Smooth muscle cell (in vitro differentiated cells): ENCODE measurements around the gene SLC25A12. TPM values are rescaled to one million over a fixed set of nuclear protein-coding genes. Genes with fewer than 3 reads are reported as not detected.

Source experiments
- DNase-seq: peaks from one replicate; lab custom pipeline; 2025; ENCODE audit not compliant: unreplicated experiment; lab: John Stamatoyannopoulos, UW
- H2AFZ ChIP-seq: fragments of 200-600 bp; sonication (generic); 2 replicates; pipeline ENCODE4 v1.6.0; 2016; ENCODE audit warnings: antibody characterized with exemption, low read depth, mild to moderate bottlenecking
- H3F3A ChIP-seq: fragments of 200-600 bp; sonication (generic); 2 replicates; pipeline ENCODE4 v1.6.0; 2017; ENCODE audit warnings: antibody characterized with exemption, low read depth
- H3K27ac ChIP-seq: fragments of 200-600 bp; sonication (generic); 2 replicates; pipeline ENCODE4 v1.5.1; 2016; ENCODE audit warnings: low read depth, mild to moderate bottlenecking
- H3K27me3 ChIP-seq: fragments of 200-600 bp; sonication (generic); 2 replicates; pipeline ENCODE4 v1.6.1; 2016; ENCODE audit warnings: low read depth, mild to moderate bottlenecking
- H3K36me3 ChIP-seq: fragments of 200-600 bp; sonication (generic); 2 replicates; pipeline ENCODE4 v1.5.1; 2016; ENCODE audit warnings: low read depth
- H3K4me1 ChIP-seq: fragments of 200-600 bp; sonication (generic); 2 replicates; pipeline ENCODE4 v1.5.1; 2016; ENCODE audit warnings: low read depth
- H3K4me2 ChIP-seq: fragments of 200-600 bp; sonication (generic); 2 replicates; pipeline ENCODE4 v1.6.0; 2016; ENCODE audit warnings: mild to moderate bottlenecking
- H3K4me3 ChIP-seq: fragments of 200-600 bp; sonication (generic); 2 replicates; pipeline ENCODE4 v1.5.1; 2016; ENCODE audit warnings: mild to moderate bottlenecking
- H3K79me2 ChIP-seq: fragments of 200-600 bp; sonication (generic); 2 replicates; pipeline ENCODE4 v1.6.0; 2016; ENCODE audit warnings: low read depth, mild to moderate bottlenecking
- H3K9ac ChIP-seq: fragments of 200-600 bp; sonication (generic); 2 replicates; pipeline ENCODE4 v1.6.0; 2016; ENCODE audit warnings: low read depth
- H3K9me3 ChIP-seq: fragments of 200-600 bp; sonication (generic); replicated peaks from 2 replicates; pipeline ENCODE4 v1.5.1; 2016; ENCODE audit warnings: low read depth
- H4K20me1 ChIP-seq: fragments of 200-600 bp; sonication (generic); 2 replicates; pipeline ENCODE4 v1.6.0; 2016; ENCODE audit warnings: low read depth
- CTCF ChIP-seq: fragments of 200-600 bp; sonication (generic); IDR thresholded peaks from 2 replicates; pipeline ENCODE4 v1.5.1; 2017; ENCODE audit warnings: borderline replicate concordance, mild to moderate bottlenecking, antibody characterized with exemption; ENCODE audit not compliant: insufficient read depth, poor library complexity, severe bottlenecking
- WGBS: methylation state at CpG from one replicate; pipeline ENCODE4 v1.1.7; 2016; ENCODE audit warnings: low lambda C conversion rate; 5-methylcytosine and 5-hydroxymethylcytosine counted together
- polyA plus RNA-seq: library from polyadenylated mRNA; unstranded; fragments of >200 nt; fragmentation: Nextera tagmentation; extraction: Ambion mirVana; gene quantifications from 2 replicates; pipeline ENCODE4 v1.2.1, GENCODE V29; 2016
- total RNA-seq: library from RNA; depleted of rRNA; stranded (reverse); fragments of >200 nt; gene quantifications from 2 replicates; pipeline ENCODE4 v1.2.3, GENCODE V29; 2014

Gene SLC25A12
- total and polyA plus RNA-seq, 2 experiments from 2014 or later = 10.5 to 22.4 TPM

GRCh38 chr2:171807831-171808393 lies 86.1 kb downstream of the SLC25A12 start:
- H2AFZ ChIP-seq = no peak overlapping the region
- H3K27me3 ChIP-seq = no peaks in the 10 kb centered on the region
- no peaks in the 10 kb centered on the region for H3K4me1 ChIP-seq
- no peaks in the 10 kb centered on the region for H3K9me3 ChIP-seq
- H4K20me1 ChIP-seq = no peaks in the 10 kb centered on the region
- no peak overlapping the region for H3K4me3 ChIP-seq
- no peak overlapping the region for H3K4me2 ChIP-seq
- no peak for TF ChIP-seq CTCF
- no peak for DNase-seq
- H3F3A ChIP-seq = no peaks in the 10 kb centered on the region
- whole genome bisulfite sequencing = 81% methylated on average over 5 of the region's 5 CpGs
- H3K27ac ChIP-seq = peak overlapping the region; percentile 10
- no peaks in the 10 kb centered on the region for H3K36me3 ChIP-seq
- no peak overlapping the region for H3K9ac ChIP-seq
- no peaks in the 10 kb centered on the region for H3K79me2 ChIP-seq

GRCh38 chr2:171807119-171807518 lies 86.9 kb downstream of the SLC25A12 start:
- Histone ChIP-seq H2AFZ (no peak overlapping the region), H3K4me1 (no peaks in the 10 kb centered on the region), H4K20me1 (no peaks in the 10 kb centered on the region), H3K27me3 (no peaks in the 10 kb centered on the region), H3K4me2 (no peak overlapping the region), H3K9ac (no peak overlapping the region), H3F3A (no peaks in the 10 kb centered on the region), H3K4me3 (no peak overlapping the region), H3K79me2 (no peaks in the 10 kb centered on the region), H3K9me3 (no peaks in the 10 kb centered on the region), H3K27ac (peak overlapping the region; percentile 10), H3K36me3 (no peaks in the 10 kb centered on the region)
- TF ChIP-seq CTCF = no peak
- WGBS = 21% methylated on average over 3 of the region's 3 CpGs
- DNase-seq = no peak

GRCh38 chr2:171804456-171804855 lies 89.6 kb downstream of the SLC25A12 start:
- H3K4me1 ChIP-seq = no peaks in the 10 kb centered on the region
- no peak overlapping the region for H3K4me3 ChIP-seq
- TF ChIP-seq CTCF = no peak
- no peak overlapping the region for H3K4me2 ChIP-seq
- H3K27ac ChIP-seq = no peak overlapping the region
- H3K27me3 ChIP-seq = no peaks in the 10 kb centered on the region
- H3F3A ChIP-seq = no peaks in the 10 kb centered on the region
- no peak for DNase-seq
- WGBS = 93% methylated on average over 3 of the region's 3 CpGs
- H2AFZ ChIP-seq = no peak overlapping the region
- H3K36me3 ChIP-seq = no peaks in the 10 kb centered on the region
- H3K9ac ChIP-seq = no peak overlapping the region
- H4K20me1 ChIP-seq = no peaks in the 10 kb centered on the region
- no peaks in the 10 kb centered on the region for H3K9me3 ChIP-seq
- no peaks in the 10 kb centered on the region for H3K79me2 ChIP-seq

- H4K20me1 ChIP-seq = no peaks in the 10 kb centered on the region
- no peaks in the 10 kb centered on the region for H3K9me3 ChIP-seq
- no peak overlapping the region for H3K9ac ChIP-seq
- no peaks in the 10 kb centered on the region for H3K27me3 ChIP-seq
- no peak overlapping the region for H3K27ac ChIP-seq
- 88% methylated on average over 5 of the region's 5 CpGs for WGBS
- H3K4me1 ChIP-seq = peaks cover 6% of the 10 kb centered on the region
- DNase-seq = no peak
- H3K4me2 ChIP-seq = no peak overlapping the region
- H3K79me2 ChIP-seq = no peaks in the 10 kb centered on the region
- no peaks in the 10 kb centered on the region for H3F3A ChIP-seq
- no peaks in the 10 kb centered on the region for H3K36me3 ChIP-seq
- H3K4me3 ChIP-seq = no peak overlapping the region
- no peak for TF ChIP-seq CTCF
- H2AFZ ChIP-seq = no peak overlapping the region
Observed at GRCh38 chr2:171803757-171804156, 90.3 kb downstream of the SLC25A12 start.
